Testis (tissue), 2 donors: ENCODE measurements around the gene SH3RF3.

Source experiments
- POLR2A ChIP-seq: fragments of 450-650 bp; IDR thresholded peaks from one replicate; pipeline ENCODE4 v1.6.1; 2017; ENCODE audit warnings: antibody characterized with exemption, mild to moderate bottlenecking, moderate library complexity
- TF ChIP-seq, protein P1 (sequence below), 3 experiments: fragments of 450-650 bp in 2 of 3; fragments of 200-600 bp in 1 of 3; sonication (generic) in 1 of 3; IDR thresholded peaks; one replicate each; pipeline ENCODE4 v1.5.1; 2016 to 2019; ENCODE audit warnings: antibody characterized with exemption in 3 of 3, mild to moderate bottlenecking in 2 of 3, moderate library complexity in 1 of 3

DNA sequence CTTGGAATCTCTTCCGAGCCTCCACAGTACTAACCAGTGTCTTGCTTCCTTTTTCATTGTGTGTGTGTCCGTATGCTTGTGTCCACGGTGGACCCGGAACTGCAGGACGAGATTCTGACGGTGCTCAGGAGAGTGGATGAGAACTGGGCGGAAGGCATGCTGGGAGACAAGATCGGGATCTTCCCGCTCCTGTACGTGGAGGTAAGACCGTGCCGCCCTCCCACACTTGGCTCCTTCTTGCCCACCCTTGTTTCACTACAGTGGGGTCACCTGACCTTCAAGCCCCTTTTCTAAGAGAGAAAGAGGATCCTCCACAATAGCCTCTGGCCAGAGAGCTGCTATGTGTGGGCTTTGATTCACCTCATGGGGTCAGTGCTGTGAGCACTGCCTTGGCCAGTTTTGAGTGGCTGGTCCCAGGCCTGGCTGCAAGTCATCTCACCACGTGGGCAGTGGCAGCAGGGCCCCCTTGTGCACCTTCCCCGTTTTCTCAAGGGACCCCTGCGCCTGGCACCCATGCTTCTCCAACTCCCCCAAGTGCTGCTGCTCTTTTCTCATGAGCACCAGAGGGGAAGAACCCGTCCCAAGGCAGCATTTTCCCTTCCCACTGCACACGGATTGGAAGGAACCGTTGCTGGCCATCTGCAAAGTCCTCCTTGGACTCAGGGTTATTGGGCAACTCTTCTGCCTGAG, 242.6 kb downstream of the SH3RF3 start:
- TF ChIP-seq, protein P1, sequence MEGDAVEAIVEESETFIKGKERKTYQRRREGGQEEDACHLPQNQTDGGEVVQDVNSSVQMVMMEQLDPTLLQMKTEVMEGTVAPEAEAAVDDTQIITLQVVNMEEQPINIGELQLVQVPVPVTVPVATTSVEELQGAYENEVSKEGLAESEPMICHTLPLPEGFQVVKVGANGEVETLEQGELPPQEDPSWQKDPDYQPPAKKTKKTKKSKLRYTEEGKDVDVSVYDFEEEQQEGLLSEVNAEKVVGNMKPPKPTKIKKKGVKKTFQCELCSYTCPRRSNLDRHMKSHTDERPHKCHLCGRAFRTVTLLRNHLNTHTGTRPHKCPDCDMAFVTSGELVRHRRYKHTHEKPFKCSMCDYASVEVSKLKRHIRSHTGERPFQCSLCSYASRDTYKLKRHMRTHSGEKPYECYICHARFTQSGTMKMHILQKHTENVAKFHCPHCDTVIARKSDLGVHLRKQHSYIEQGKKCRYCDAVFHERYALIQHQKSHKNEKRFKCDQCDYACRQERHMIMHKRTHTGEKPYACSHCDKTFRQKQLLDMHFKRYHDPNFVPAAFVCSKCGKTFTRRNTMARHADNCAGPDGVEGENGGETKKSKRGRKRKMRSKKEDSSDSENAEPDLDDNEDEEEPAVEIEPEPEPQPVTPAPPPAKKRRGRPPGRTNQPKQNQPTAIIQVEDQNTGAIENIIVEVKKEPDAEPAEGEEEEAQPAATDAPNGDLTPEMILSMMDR (IDR thresholded peaks at IDR 0.05) = no peak
- no peak for TF ChIP-seq POLR2A
